ENCODE measurements around the gene DOK3. TPM values are rescaled to one million over a fixed set of nuclear protein-coding genes. Genes with fewer than 3 reads are reported as not detected.

DOK3 gene
- total and polyA plus RNA-seq, 10 of the 15 experiments (the other 5 are each of a cell fraction or from before 2014, with no cell fraction given): 6.6 to 107 (median 52.1) TPM

DNA sequence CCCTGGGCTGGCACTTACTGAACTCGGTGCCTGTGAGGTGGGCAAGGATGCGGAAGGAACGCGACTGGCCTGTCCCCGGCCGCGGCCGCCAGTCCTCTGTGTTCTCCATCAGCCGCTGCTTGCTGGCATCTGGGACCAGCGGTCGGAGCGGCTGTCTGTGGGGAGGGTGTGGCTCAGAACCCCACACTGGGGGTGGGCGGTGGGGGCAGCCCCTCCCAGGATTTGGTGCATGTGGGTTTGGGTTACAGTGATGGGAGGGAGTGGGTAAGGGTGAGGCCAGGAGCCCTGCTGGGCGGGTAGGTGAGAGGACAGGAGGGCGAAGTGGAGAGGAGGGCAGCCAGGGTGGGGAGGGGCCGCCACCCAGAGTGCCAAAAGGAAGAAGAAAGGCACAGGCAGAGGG lies 18.6 kb downstream of the DOK3 start (continued):
- TF ChIP-seq CBX3 (IDR thresholded peaks at IDR 0.05; ENCODE audit: borderline replicate concordance, low read depth): no peak
- TF ChIP-seq MAX (IDR thresholded peaks at IDR 0.05; ENCODE audit: low read depth, low read length): no peak
- no peak for TF ChIP-seq RCOR1 (conservative IDR thresholded peaks at IDR 0.05; ENCODE audit: low read depth, low read length)
- TF ChIP-seq RB1 (IDR thresholded peaks at IDR 0.05; ENCODE audit: borderline replicate concordance): no peak
- TF ChIP-seq HCFC1 (IDR thresholded peaks at IDR 0.05; ENCODE audit: low read length): no peak
- TF ChIP-seq EP300 (IDR thresholded peaks at IDR 0.05; ENCODE audit: borderline replicate concordance in 1 of 2, control insufficient read depth in 1 of 2, low read depth in 2 of 2, low read length in 2 of 2): no peak
- no peak for TF ChIP-seq MYB (IDR thresholded peaks at IDR 0.05; ENCODE audit: borderline replicate concordance, low read depth, low read length)
- no peak for TF ChIP-seq STAT1 (conservative IDR thresholded peaks at IDR 0.05)
- TF ChIP-seq POLR2AphosphoS5 (IDR thresholded peaks at IDR 0.05; ENCODE audit: low read length): no peak
- no peak for TF ChIP-seq SUZ12 (IDR thresholded peaks at IDR 0.05; ENCODE audit: unreplicated experiment)

DNA sequence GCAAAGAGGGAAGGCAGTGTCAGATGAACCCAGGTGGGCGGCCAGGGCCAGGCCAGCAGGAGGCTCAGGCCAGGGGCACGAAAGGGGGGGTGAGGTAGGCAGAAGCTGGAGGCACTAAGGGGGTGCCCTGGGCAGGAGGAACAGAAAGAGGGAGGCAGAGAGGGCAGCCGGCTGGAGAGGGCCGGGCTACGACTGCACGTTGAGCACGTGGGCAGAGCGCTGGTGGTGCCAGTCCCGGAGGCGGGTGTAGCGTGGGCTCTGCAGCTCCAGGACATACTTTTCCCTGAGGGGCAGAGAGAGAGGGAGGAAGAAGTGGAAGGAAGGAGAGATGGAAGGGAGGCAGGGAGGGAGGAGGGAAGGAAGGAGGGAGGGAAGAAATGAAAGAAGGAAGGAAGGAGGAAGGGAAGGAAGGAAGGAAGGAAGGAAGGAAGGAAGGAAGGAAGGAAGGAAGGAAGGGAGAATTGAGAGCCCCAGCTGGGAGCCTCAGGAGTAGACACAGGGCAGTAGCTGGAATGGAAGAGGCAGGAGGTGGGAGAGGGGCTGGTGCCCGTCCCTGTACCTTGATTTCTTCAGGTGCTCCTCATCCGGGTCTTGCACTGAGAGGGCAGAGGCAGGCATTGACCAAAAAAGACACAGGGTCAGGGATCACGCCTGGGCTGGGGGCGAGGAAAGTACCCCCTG lies 19.2 kb downstream of the DOK3 start:
- in situ Hi-C loops (cut with MboI): no loop called here
- 63% methylated on average over 15 of the region's 15 CpGs for WGBS (ENCODE audit: insufficient coverage, insufficient replicate concordance, low lambda C conversion rate, missing lambda C conversion rate)
- RAD21 ChIA-PET (ENCODE audit: unreplicated experiment): no interaction called here
- Histone ChIP-seq H3K27ac (ENCODE audit: control insufficient read depth, insufficient read depth) (no peak overlapping the region), H3K9ac (ENCODE audit: control insufficient read depth, insufficient read depth, low read length) (no peak overlapping the region), H2AFZ (ENCODE audit: control insufficient read depth, low read depth, low read length) (no peak overlapping the region), H3K27me3 (replicated peaks in 1 of 2; ENCODE audit: control insufficient read depth in 2 of 2, insufficient read depth in 2 of 2, low read length in 1 of 2) (no peaks in the 10 kb centered on the region), H3K9me3 (replicated peaks; ENCODE audit: control insufficient read depth, insufficient read depth, low read length) (no peaks in the 10 kb centered on the region), H3K36me3 (ENCODE audit: control insufficient read depth in 2 of 2, insufficient read depth in 2 of 2, low read length in 1 of 2) (peaks cover 0 to 6% of the 10 kb centered on the region in 2 experiments; a peak in 2 of 4 replicates), H3K4me3 (no peak overlapping the region), H3K4me1 (ENCODE audit: control insufficient read depth, insufficient read depth, low read length) (peaks cover 16% of the 10 kb centered on the region), H3K4me2 (ENCODE audit: control insufficient read depth, insufficient read depth) (no peak overlapping the region), H3K79me2 (ENCODE audit: control insufficient read depth, insufficient read depth, low read length) (no peaks in the 10 kb centered on the region), H4K20me1 (ENCODE audit: control insufficient read depth, insufficient read depth) (no peaks in the 10 kb centered on the region)
- intact Hi-C loops (cut with micrococcal nuclease; ENCODE audit: unreplicated experiment): no loop called here
- ATAC-seq (no peak), DNase-seq (ENCODE audit: low read depth, low spot score) (no peak), FAIRE-seq (no peak)
- SMC1A ChIA-PET (ENCODE audit: uncharacterized antibody, unreplicated experiment): no interaction called here
- POLR2A ChIA-PET: no interaction called here
- no peak for TF ChIP-seq SMAD1 (IDR thresholded peaks at IDR 0.05; ENCODE audit: low read depth, partially characterized antibody)
- TF ChIP-seq ETV6 (conservative IDR thresholded peaks at IDR 0.05 in 1 of 2, IDR thresholded peaks at IDR 0.05 in 1 of 2; ENCODE audit: borderline replicate concordance in 1 of 2, low read depth in 1 of 2): peak in 1 of 2 experiments; percentile 54; a peak in 2 of 4 replicates
- TF ChIP-seq CREM (IDR thresholded peaks at IDR 0.05; ENCODE audit: low read depth): no peak
- TF ChIP-seq RELA (IDR thresholded peaks at IDR 0.05; ENCODE audit: borderline replicate concordance, partially characterized antibody): no peak
- BruUV-seq (replicated peaks): no TSS peak
- CTCF ChIA-PET: no interaction called here

Data from GM12878 (cell line).